Stimulated activated CD8-positive, alpha-beta memory T cell treated with anti-CD3 and anti-CD28 coated beads, Interleukin-12 subunit alpha, Interleukin-12 subunit beta, amount 100 ng/mL, for 24 hours (primary cell): ENCODE results near the gene SLAMF7.

Experiments
- DNase-seq: peaks from one replicate; pipeline ENCODE4 v3.0.0-alpha.2; 2020; ENCODE audit errors: extremely low read depth

SLAMF7 gene

GRCh38 chr1:160745551-160745950, 6.5 kb downstream of the SLAMF7 start:
- no peak for DNase-seq

- DNase-seq, result no peak
Measured at GRCh38 chr1:160746836-160747500, 7.9 kb downstream of the SLAMF7 start.

- DNase-seq, result no peak
Measured at GRCh38 chr1:160747717-160748116, 8.7 kb downstream of the SLAMF7 start.

- DNase-seq, result no peak
Measured at GRCh38 chr1:160748181-160748877, 9.3 kb downstream of the SLAMF7 start.

- no peak for DNase-seq
Measured at GRCh38 chr1:160748878-160749269, 9.8 kb downstream of the SLAMF7 start.

- DNase-seq, result no peak
Measured at GRCh38 chr1:160750608-160751007, 11.6 kb downstream of the SLAMF7 start.

- no peak for DNase-seq
Measured at GRCh38 chr1:160752406-160752805, 13.4 kb downstream of the SLAMF7 start.

GRCh38 chr1:160752924-160753323, 13.9 kb downstream of the SLAMF7 start:
- no peak for DNase-seq

GRCh38 chr1:160753594-160753993, 14.5 kb downstream of the SLAMF7 start:
- no peak for DNase-seq

GRCh38 chr1:160755461-160755860, 16.4 kb downstream of the SLAMF7 start:
- DNase-seq, result no peak

GRCh38 chr1:160755911-160756848, 17.1 kb downstream of the SLAMF7 start:
- DNase-seq, result no peak

- DNase-seq, result no peak
Measured at GRCh38 chr1:160756849-160757201, 17.8 kb downstream of the SLAMF7 start.

GRCh38 chr1:160758521-160758920, 19.5 kb downstream of the SLAMF7 start:
- DNase-seq, result no peak

GRCh38 chr1:160759740-160760139, 20.7 kb downstream of the SLAMF7 start:
- DNase-seq, result no peak

- no peak for DNase-seq
Measured at GRCh38 chr1:160761046-160761445, 22.0 kb downstream of the SLAMF7 start.

- no peak for DNase-seq
Measured at GRCh38 chr1:160761886-160762285, 22.8 kb downstream of the SLAMF7 start.

- DNase-seq, result no peak
Measured at GRCh38 chr1:160763993-160764392, 24.9 kb downstream of the SLAMF7 start.

GRCh38 chr1:160767395-160768294, 28.6 kb downstream of the SLAMF7 start:
- DNase-seq, result no peak

GRCh38 chr1:160768295-160768657, 29.2 kb downstream of the SLAMF7 start:
- DNase-seq, result peak; percentile 57

GRCh38 chr1:160772331-160772730, 33.3 kb downstream of the SLAMF7 start:
- no peak for DNase-seq

GRCh38 chr1:160773093-160773492, 34.0 kb downstream of the SLAMF7 start:
- no peak for DNase-seq
